GM23338 (cell line): ENCODE results near the gene ROBO1. TPM values are rescaled to one million over a fixed set of nuclear protein-coding genes. Genes with fewer than 3 reads are reported as not detected.
A peak's percentile ranks its signal among the peaks of the same experiment; 100 is the strongest.

Experiments
- ATAC-seq: fragments of 200-7000 bp; cut with Tn5 transposase; 3 replicates; pipeline ENCODE4 v1.9.1; 2020
- DNase-seq: peaks from one replicate; pipeline ENCODE4 v3.0.0-alpha.2; 2015; ENCODE audit warnings: low spot score
- H2AFZ ChIP-seq: fragments of 200-600 bp; sonication (generic); 2 replicates; pipeline ENCODE4 v1.8.0; 2016; ENCODE audit warnings: antibody characterized with exemption, mild to moderate bottlenecking, moderate library complexity
- H3F3A ChIP-seq: fragments of 200-600 bp; sonication (generic); replicated peaks from 2 replicates; pipeline ENCODE4 v1.8.0; 2017; ENCODE audit warnings: antibody characterized with exemption, mixed run types, low read depth
- H3K27ac ChIP-seq: fragments of 200-600 bp; sonication (generic); 2 replicates; pipeline ENCODE4 v1.6.1; 2016; ENCODE audit warnings: low read depth
- H3K27me3 ChIP-seq: fragments of 200-600 bp; sonication (generic); 2 replicates; pipeline ENCODE4 v1.8.0; 2016; ENCODE audit warnings: mild to moderate bottlenecking, mixed run types, moderate library complexity; ENCODE audit not compliant: insufficient read depth
- H3K36me3 ChIP-seq: fragments of 200-600 bp; sonication (generic); 2 replicates; pipeline ENCODE4 v1.8.0; 2016; ENCODE audit warnings: mild to moderate bottlenecking; ENCODE audit not compliant: insufficient read depth
- H3K4me1 ChIP-seq: fragments of 200-600 bp; sonication (generic); 2 replicates; pipeline ENCODE4 v1.8.0; 2016; ENCODE audit warnings: mild to moderate bottlenecking, moderate library complexity; ENCODE audit not compliant: insufficient read depth
- H3K4me2 ChIP-seq: fragments of 200-600 bp; sonication (generic); 2 replicates; pipeline ENCODE4 v1.7.1; 2017; ENCODE audit warnings: mixed run types
- H3K4me3 ChIP-seq: fragments of 200-600 bp; sonication (generic); 2 replicates; pipeline ENCODE4 v1.6.1; 2016; ENCODE audit warnings: mixed run types
- H3K79me2 ChIP-seq: fragments of 200-600 bp; sonication (generic); replicated peaks from 2 replicates; pipeline ENCODE4 v1.8.0; 2017; ENCODE audit warnings: mild to moderate bottlenecking; ENCODE audit not compliant: insufficient read depth
- H3K9me2 ChIP-seq: fragments of 200-600 bp; sonication (generic); 2 replicates; pipeline ENCODE4 v1.8.0; 2017; ENCODE audit not compliant: insufficient read depth
- H4K20me1 ChIP-seq: fragments of 200-600 bp; sonication (generic); replicated peaks from 2 replicates; pipeline ENCODE4 v1.8.0; 2017; ENCODE audit warnings: mild to moderate bottlenecking; ENCODE audit not compliant: insufficient read depth
- H3K27ac Mint-ChIP-seq: 2 replicates; pipeline ENCODE4 v1.8.0; 2020; ENCODE audit warnings: inconsistent platforms, mild to moderate bottlenecking, moderate library complexity, mixed read lengths
- H3K27me3 Mint-ChIP-seq: 3 replicates; pipeline ENCODE4 v1.8.0; 2022; ENCODE audit warnings: low read depth, mild to moderate bottlenecking, moderate library complexity, mixed read lengths, inconsistent platforms; ENCODE audit not compliant: insufficient read depth, poor library complexity
- H3K36me3 Mint-ChIP-seq: 3 replicates; pipeline ENCODE4 v1.8.0; 2021; ENCODE audit warnings: low read depth, mild to moderate bottlenecking, inconsistent platforms, moderate library complexity, mixed read lengths
- H3K4me1 Mint-ChIP-seq: 3 replicates; pipeline ENCODE4 v1.8.0; 2020; ENCODE audit warnings: mild to moderate bottlenecking, inconsistent platforms, mixed read lengths
- H3K4me3 Mint-ChIP-seq: 3 replicates; pipeline ENCODE4 v1.8.0; 2021; ENCODE audit warnings: moderate library complexity, mild to moderate bottlenecking, inconsistent platforms, mixed read lengths
- H3K9me3 Mint-ChIP-seq: 3 replicates; pipeline ENCODE4 v1.8.0; 2020; ENCODE audit warnings: moderate library complexity, mild to moderate bottlenecking, inconsistent platforms, mixed read lengths
- CREB1 ChIP-seq: fragments of 250-450 bp; sonication (Bioruptor Pico); IDR thresholded peaks from 2 replicates; pipeline ENCODE4 v1.5.0; 2020; ENCODE audit warnings: low read depth, mild to moderate bottlenecking, moderate library complexity
- EZH2 ChIP-seq: fragments of 200-600 bp; sonication (generic); IDR thresholded peaks from one replicate; pipeline ENCODE4 v1.8.0; 2017; ENCODE audit warnings: antibody characterized with exemption, mild to moderate bottlenecking, low read depth; ENCODE audit not compliant: unreplicated experiment
- EZH2phosphoT487 ChIP-seq: fragments of 200-600 bp; sonication (generic); IDR thresholded peaks from one replicate; pipeline ENCODE4 v1.8.1; 2018; ENCODE audit warnings: antibody characterized with exemption; ENCODE audit not compliant: unreplicated experiment
- JUNB ChIP-seq: IDR thresholded peaks from one replicate; pipeline ENCODE4 v1.6.1; 2016; ENCODE audit warnings: antibody characterized with exemption; ENCODE audit not compliant: unreplicated experiment
- NANOG ChIP-seq: IDR thresholded peaks from 2 replicates; pipeline ENCODE4 v1.6.1; 2016; ENCODE audit warnings: antibody characterized with exemption, borderline replicate concordance
- POLR2AphosphoS5 ChIP-seq: IDR thresholded peaks from 2 replicates; pipeline ENCODE4 v1.6.1; 2016; ENCODE audit warnings: antibody characterized with exemption, low read depth
- REST ChIP-seq: IDR thresholded peaks from one replicate; pipeline ENCODE4 v1.6.1; 2018; ENCODE audit warnings: antibody characterized with exemption; ENCODE audit not compliant: unreplicated experiment
- STAT1 ChIP-seq: IDR thresholded peaks from one replicate; pipeline ENCODE4 v1.6.1; 2016; ENCODE audit warnings: antibody characterized with exemption; ENCODE audit not compliant: unreplicated experiment
- ZNF114 ChIP-seq: fragments of 250-450 bp; sonication (Bioruptor Pico); IDR thresholded peaks from 2 replicates; pipeline ENCODE4 v1.5.0; 2020; ENCODE audit warnings: mild to moderate bottlenecking, moderate library complexity
- ZNF331 ChIP-seq: fragments of 250-450 bp; sonication (Bioruptor Pico); IDR thresholded peaks from 2 replicates; pipeline ENCODE4 v1.5.0; 2020; ENCODE audit warnings: low read depth, mild to moderate bottlenecking, moderate library complexity
- ZNF462 ChIP-seq: fragments of 250-450 bp; sonication (Bioruptor Pico); IDR thresholded peaks from 2 replicates; pipeline ENCODE4 v1.5.0; 2020; ENCODE audit warnings: mild to moderate bottlenecking, moderate library complexity
- polyA plus RNA-seq: library from polyadenylated mRNA; unstranded; fragments of >200 nt; fragmentation: Nextera tagmentation; extraction: Ambion mirVana; gene quantifications from 2 replicates; pipeline ENCODE4 v1.2.1, GENCODE V29; 2016
- total RNA-seq: library from RNA; depleted of rRNA; stranded (reverse); fragments of >200 nt; shearing (Covaris generic); gene quantifications from 2 replicates; pipeline ENCODE4 v1.2.3, GENCODE V29; 2014
- TF ChIP-seq, protein P1 (sequence below): IDR thresholded peaks from 2 replicates; pipeline ENCODE4 v1.6.1; 2016; ENCODE audit warnings: antibody characterized with exemption
- TF ChIP-seq, protein P2 (sequence below), 2 experiments: fragments of 200-600 bp in 1 of 2; sonication (generic) in 1 of 2; conservative IDR thresholded peaks; 2 replicates each; pipeline versions ENCODE4 v1.5.1 to v1.6.1; 2016 to 2017; ENCODE audit warnings: antibody characterized with exemption in 2 of 2, low read depth in 2 of 2, mild to moderate bottlenecking in 2 of 2, moderate library complexity in 1 of 2

The ROBO1 gene
- total and polyA plus RNA-seq, 2 experiments from 2014 or later = 19.2 to 78.3 TPM

- no peaks in the 10 kb centered on the region for H3F3A ChIP-seq
- no peak overlapping the region for H3K4me2 ChIP-seq
- no peaks in the 10 kb centered on the region for H3K27me3 ChIP-seq
- Mint-ChIP-seq H3K9me3 (no peaks in the 10 kb centered on the region), H3K4me3 (no peak overlapping the region), H3K4me1 (0 out of 3 replicates have a peak, but pooled peaks cover 2% of the 10 kb centered on the region), H3K27me3 (no peaks in the 10 kb centered on the region), H3K27ac (no peak overlapping the region), H3K36me3 (no peaks in the 10 kb centered on the region)
- H2AFZ ChIP-seq = no peak overlapping the region
- DNase-seq (peak; percentile 34), ATAC-seq (peak; percentile 70)
- no peaks in the 10 kb centered on the region for H3K79me2 ChIP-seq
- no peaks in the 10 kb centered on the region for H3K4me1 ChIP-seq
- no peaks in the 10 kb centered on the region for H4K20me1 ChIP-seq
- no peaks in the 10 kb centered on the region for H3K36me3 ChIP-seq
- no peaks in the 10 kb centered on the region for H3K9me2 ChIP-seq
- H3K4me3 ChIP-seq = no peak overlapping the region
- TF ChIP-seq ZNF462 (CRISPR knock-in tag) = no peak
- TF ChIP-seq NANOG = no peak
- TF ChIP-seq EZH2 = no peak
- no peak for TF ChIP-seq STAT1
- TF ChIP-seq REST = no peak
- no peak for TF ChIP-seq CREB1 (CRISPR knock-in tag)
- TF ChIP-seq ZNF331 (CRISPR knock-in tag) = no peak
- TF ChIP-seq JUNB = no peak
- TF ChIP-seq, protein P1, sequence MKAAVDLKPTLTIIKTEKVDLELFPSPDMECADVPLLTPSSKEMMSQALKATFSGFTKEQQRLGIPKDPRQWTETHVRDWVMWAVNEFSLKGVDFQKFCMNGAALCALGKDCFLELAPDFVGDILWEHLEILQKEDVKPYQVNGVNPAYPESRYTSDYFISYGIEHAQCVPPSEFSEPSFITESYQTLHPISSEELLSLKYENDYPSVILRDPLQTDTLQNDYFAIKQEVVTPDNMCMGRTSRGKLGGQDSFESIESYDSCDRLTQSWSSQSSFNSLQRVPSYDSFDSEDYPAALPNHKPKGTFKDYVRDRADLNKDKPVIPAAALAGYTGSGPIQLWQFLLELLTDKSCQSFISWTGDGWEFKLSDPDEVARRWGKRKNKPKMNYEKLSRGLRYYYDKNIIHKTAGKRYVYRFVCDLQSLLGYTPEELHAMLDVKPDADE = no peak
- no peak for TF ChIP-seq POLR2AphosphoS5
- TF ChIP-seq EZH2phosphoT487 = no peak
- TF ChIP-seq ZNF114 (CRISPR knock-in tag) = no peak
- TF ChIP-seq, protein P2, sequence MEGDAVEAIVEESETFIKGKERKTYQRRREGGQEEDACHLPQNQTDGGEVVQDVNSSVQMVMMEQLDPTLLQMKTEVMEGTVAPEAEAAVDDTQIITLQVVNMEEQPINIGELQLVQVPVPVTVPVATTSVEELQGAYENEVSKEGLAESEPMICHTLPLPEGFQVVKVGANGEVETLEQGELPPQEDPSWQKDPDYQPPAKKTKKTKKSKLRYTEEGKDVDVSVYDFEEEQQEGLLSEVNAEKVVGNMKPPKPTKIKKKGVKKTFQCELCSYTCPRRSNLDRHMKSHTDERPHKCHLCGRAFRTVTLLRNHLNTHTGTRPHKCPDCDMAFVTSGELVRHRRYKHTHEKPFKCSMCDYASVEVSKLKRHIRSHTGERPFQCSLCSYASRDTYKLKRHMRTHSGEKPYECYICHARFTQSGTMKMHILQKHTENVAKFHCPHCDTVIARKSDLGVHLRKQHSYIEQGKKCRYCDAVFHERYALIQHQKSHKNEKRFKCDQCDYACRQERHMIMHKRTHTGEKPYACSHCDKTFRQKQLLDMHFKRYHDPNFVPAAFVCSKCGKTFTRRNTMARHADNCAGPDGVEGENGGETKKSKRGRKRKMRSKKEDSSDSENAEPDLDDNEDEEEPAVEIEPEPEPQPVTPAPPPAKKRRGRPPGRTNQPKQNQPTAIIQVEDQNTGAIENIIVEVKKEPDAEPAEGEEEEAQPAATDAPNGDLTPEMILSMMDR (conservative IDR thresholded peaks at IDR 0.05; ENCODE audit: low read depth in 2 of 2) = no peak
- no peak overlapping the region for H3K27ac ChIP-seq
These were observed 116.2 kb downstream of the ROBO1 start for GRCh38 chr3:79651536-79652065.
